GM12878 (cell line): ENCODE data around the gene TMEM223. TPM values are rescaled to one million over a fixed set of nuclear protein-coding genes. Genes with fewer than 3 reads are reported as not detected.

Source experiments
- ATAC-seq: fragments of 200-7000 bp; cut with Tn5 transposase; 3 replicates; pipeline ENCODE4 v1.9.1; 2020; ENCODE audit warnings: mild to moderate bottlenecking, moderate library complexity
- BruUV-seq: library from RNA; stranded (reverse); fragments of 400-500 nt; replicated peaks from 2 replicates; lab custom pipeline; 2021; lab: Mats Ljungman, UMichigan
- CTCF ChIA-PET: fragments of 300-600 bp; sonication (Branson Sonifier 250); formaldehyde crosslinking; extraction: SDS; loops from one replicate; lab custom pipeline; 2021; ENCODE audit warnings: inconsistent platforms; lab: Yijun Ruan, JAX
- POLR2A ChIA-PET: fragments of 350-600 bp; formaldehyde crosslinking; extraction: SDS; loops from one replicate; lab custom pipeline; 2021; ENCODE audit warnings: inconsistent platforms; lab: Charles Lee
- RAD21 ChIA-PET: fragments of 300-600 bp; sonication (Branson Sonifier 250); formaldehyde crosslinking; loops from one replicate; lab custom pipeline; 2023; ENCODE audit warnings: antibody characterized with exemption; ENCODE audit not compliant: unreplicated experiment; lab: Charles Lee
- SMC1A ChIA-PET: fragments of 300-600 bp; sonication (Branson Sonifier 250); formaldehyde crosslinking; loops from one replicate; lab custom pipeline; 2023; ENCODE audit not compliant: unreplicated experiment, uncharacterized antibody; lab: Charles Lee
- DNase-seq: peaks from one replicate; pipeline ENCODE4 v3.0.0-alpha.2; 2011; ENCODE audit warnings: low read depth, low spot score
- FAIRE-seq: peaks from 3 replicates; lab custom pipeline; 2011; peaks lifted over from hg19 to GRCh38; lab: Jason Lieb, UNC
- H2AFZ ChIP-seq: 2 replicates; pipeline ENCODE4 v1.6.0; 2011; ENCODE audit warnings: low read depth, low read length, control low read depth; ENCODE audit not compliant: control insufficient read depth
- H3K27ac ChIP-seq: 2 replicates; pipeline ENCODE4 v1.5.1; 2011; ENCODE audit warnings: control low read depth; ENCODE audit not compliant: control insufficient read depth, insufficient read depth
- H3K27me3 ChIP-seq, 2 experiments: replicated peaks in 1 of 2; 2 replicates each; pipeline versions ENCODE4 v1.6.0 to v1.6.1; 2011; ENCODE audit warnings: low read length in 1 of 2; ENCODE audit not compliant: control insufficient read depth in 2 of 2, insufficient read depth in 2 of 2
- H3K36me3 ChIP-seq, 2 experiments: 2 replicates each; pipeline ENCODE4 v1.5.1; 2011; ENCODE audit warnings: low read length in 1 of 2; ENCODE audit not compliant: control insufficient read depth in 2 of 2, insufficient read depth in 2 of 2
- H3K4me1 ChIP-seq: 2 replicates; pipeline ENCODE4 v1.6.1; 2011; ENCODE audit warnings: mild to moderate bottlenecking, low read length, moderate library complexity, mixed read lengths; ENCODE audit not compliant: control insufficient read depth, insufficient read depth
- H3K4me2 ChIP-seq: 2 replicates; pipeline ENCODE4 v1.6.0; 2011; ENCODE audit warnings: control low read depth; ENCODE audit not compliant: control insufficient read depth, insufficient read depth
- H3K4me3 ChIP-seq: fragments of 200-600 bp; sonication (generic); 2 replicates; pipeline ENCODE4 v1.5.1; 2016
- H3K79me2 ChIP-seq: 2 replicates; pipeline ENCODE4 v1.6.0; 2011; ENCODE audit warnings: low read length; ENCODE audit not compliant: control insufficient read depth, insufficient read depth
- H3K9ac ChIP-seq: 2 replicates; pipeline ENCODE4 v1.8.0; 2011; ENCODE audit warnings: low read length, control low read depth, mixed read lengths; ENCODE audit not compliant: control insufficient read depth, insufficient read depth
- H3K9me3 ChIP-seq: replicated peaks from 3 replicates; pipeline ENCODE4 v1.5.1; 2011; ENCODE audit warnings: mild to moderate bottlenecking, low read length; ENCODE audit not compliant: control insufficient read depth, insufficient read depth
- H4K20me1 ChIP-seq: 2 replicates; pipeline ENCODE4 v1.6.0; 2011; ENCODE audit not compliant: control insufficient read depth, insufficient read depth
- HCFC1 ChIP-seq: fragments of 150-350 bp; IDR thresholded peaks from 2 replicates; pipeline ENCODE4 v1.6.1; 2014; ENCODE audit warnings: low read length
- HSF1 ChIP-seq: fragments of 150-350 bp; IDR thresholded peaks from 2 replicates; pipeline ENCODE4 v1.6.1; 2014; ENCODE audit warnings: mild to moderate bottlenecking, low read depth, low read length
- NKRF ChIP-seq: fragments of 450-650 bp; conservative IDR thresholded peaks from 2 replicates; pipeline ENCODE4 v1.6.1; 2017; ENCODE audit warnings: mild to moderate bottlenecking, moderate library complexity
- NRF1 ChIP-seq: conservative IDR thresholded peaks from 2 replicates; pipeline ENCODE4 v1.6.1; 2011; ENCODE audit warnings: mild to moderate bottlenecking, low read depth, low read length, improper control_type of control experiment
- WGBS: methylation state at CpG from one replicate; pipeline ENCODE4 v1.1.6; 2016; ENCODE audit warnings: low lambda C conversion rate; ENCODE audit not compliant: insufficient replicate concordance, insufficient coverage; ENCODE audit errors: missing lambda C conversion rate; 5-methylcytosine and 5-hydroxymethylcytosine counted together
- in situ Hi-C: fragments of 300-500 bp; cut with MboI; formaldehyde crosslinking; loops from 9 replicates; pipeline ENCODE4 v1.14.3; 2018; ENCODE audit warnings: mixed read lengths
- intact Hi-C: fragments of 100-400 bp; cut with micrococcal nuclease; formaldehyde crosslinking; loops from one replicate; pipeline ENCODE4 v1.14.2; 2022; ENCODE audit not compliant: unreplicated experiment
- polyA plus RNA-seq, 11 experiments: library from polyadenylated mRNA; depleted of rRNA in 4 of 11; unstranded in 6 of 11; stranded (reverse) in 5 of 11; fragments of >200 nt; fragmentation: Nextera tagmentation in 4 of 11; fragmentation: Illumina TruSeq in 1 of 11; extraction: Ambion mirVana in 4 of 11; extraction: Trizol in 1 of 11; gene quantifications; 1 replicate in 1 of 11; 2 replicates in 10 of 11; pipeline versions ENCODE4 v1.2.1 to v1.2.3, GENCODE V29; 2011 to 2016; ENCODE audit warnings: inconsistent platforms in 2 of 11, missing spikeins in 2 of 11, low read depth in 1 of 11
- total RNA-seq, 4 experiments: library from RNA; depleted of rRNA in 3 of 4; stranded (reverse); fragments of >200 nt in 3 of 4; fragmentation: Illumina TruSeq in 1 of 4; extraction: Trizol in 1 of 4; gene quantifications; 2 replicates each; pipeline versions ENCODE4 v1.2.1 to v1.2.3, GENCODE V29; 2013 to 2021
- TF ChIP-seq, protein P1 (sequence below): fragments of 450-650 bp; formaldehyde crosslinking; IDR thresholded peaks from 2 replicates; pipeline ENCODE4 v1.5.0; 2022; ENCODE audit warnings: mild to moderate bottlenecking, missing genetic modification characterization

Gene TMEM223
- total and polyA plus RNA-seq, 10 of the 15 experiments (the other 5 are each of a cell fraction or from before 2014, with no cell fraction given) = 5.3 to 33.2 (median 14.0) TPM

DNA sequence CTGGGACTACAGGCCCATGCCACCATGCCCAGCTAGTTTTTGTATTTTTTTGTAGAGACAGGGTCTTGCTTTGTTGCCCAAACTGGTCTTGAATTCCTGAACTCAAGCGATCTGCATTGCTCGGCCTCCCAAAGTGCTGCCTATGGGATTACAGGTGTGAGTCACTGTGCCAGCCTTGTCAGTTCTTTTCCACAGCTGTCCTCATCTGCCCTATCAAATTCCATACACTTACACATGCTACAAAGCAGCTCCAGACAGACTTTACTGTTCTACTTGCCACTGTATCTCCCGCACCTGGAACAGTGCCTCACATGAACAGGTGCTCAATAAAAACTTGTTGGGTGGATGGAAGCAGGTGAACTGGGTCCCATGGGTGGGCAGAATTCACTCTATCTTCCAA, 31.9 kb upstream of the TMEM223 start:
- RAD21 ChIA-PET = no interaction called here
- DNase-seq = no peak
- intact Hi-C loops = no loop called here
- Histone ChIP-seq H3K27me3 (no peaks in the 10 kb centered on the region), H4K20me1 (no peaks in the 10 kb centered on the region), H3K4me2 (no peak overlapping the region), H3K4me1 (no peaks in the 10 kb centered on the region)
- no TSS peak for BruUV-seq
- ATAC-seq = no peak
- TF ChIP-seq NKRF = no peak
- no peak for TF ChIP-seq NRF1
- TF ChIP-seq, protein P1, sequence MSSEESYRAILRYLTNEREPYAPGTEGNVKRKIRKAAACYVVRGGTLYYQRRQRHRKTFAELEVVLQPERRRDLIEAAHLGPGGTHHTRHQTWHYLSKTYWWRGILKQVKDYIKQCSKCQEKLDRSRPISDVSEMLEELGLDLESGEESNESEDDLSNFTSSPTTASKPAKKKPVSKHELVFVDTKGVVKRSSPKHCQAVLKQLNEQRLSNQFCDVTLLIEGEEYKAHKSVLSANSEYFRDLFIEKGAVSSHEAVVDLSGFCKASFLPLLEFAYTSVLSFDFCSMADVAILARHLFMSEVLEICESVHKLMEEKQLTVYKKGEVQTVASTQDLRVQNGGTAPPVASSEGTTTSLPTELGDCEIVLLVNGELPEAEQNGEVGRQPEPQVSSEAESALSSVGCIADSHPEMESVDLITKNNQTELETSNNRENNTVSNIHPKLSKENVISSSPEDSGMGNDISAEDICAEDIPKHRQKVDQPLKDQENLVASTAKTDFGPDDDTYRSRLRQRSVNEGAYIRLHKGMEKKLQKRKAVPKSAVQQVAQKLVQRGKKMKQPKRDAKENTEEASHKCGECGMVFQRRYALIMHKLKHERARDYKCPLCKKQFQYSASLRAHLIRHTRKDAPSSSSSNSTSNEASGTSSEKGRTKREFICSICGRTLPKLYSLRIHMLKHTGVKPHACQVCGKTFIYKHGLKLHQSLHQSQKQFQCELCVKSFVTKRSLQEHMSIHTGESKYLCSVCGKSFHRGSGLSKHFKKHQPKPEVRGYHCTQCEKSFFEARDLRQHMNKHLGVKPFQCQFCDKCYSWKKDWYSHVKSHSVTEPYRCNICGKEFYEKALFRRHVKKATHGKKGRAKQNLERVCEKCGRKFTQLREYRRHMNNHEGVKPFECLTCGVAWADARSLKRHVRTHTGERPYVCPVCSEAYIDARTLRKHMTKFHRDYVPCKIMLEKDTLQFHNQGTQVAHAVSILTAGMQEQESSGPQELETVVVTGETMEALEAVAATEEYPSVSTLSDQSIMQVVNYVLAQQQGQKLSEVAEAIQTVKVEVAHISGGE (CRISPR knock-in tag) = no peak
- TF ChIP-seq HSF1 = no peak
- no peak for TF ChIP-seq HCFC1
- TF ChIP-seq, all 136 proteins: peak for 0
- H3K4me3 ChIP-seq = no peak overlapping the region
- peaks cover 3% of the 10 kb centered on the region for H3K79me2 ChIP-seq
- 100% methylated on average over 3 of the region's 3 CpGs for WGBS
- ChIA-PET POLR2A (interaction anchor here (1.0 to 1.3 kb wide), 2 partner anchors 9 to 14 kb away, joined by 3 read pairs; partner anchors contain the start of gene TEX54), CTCF (no interaction called here), SMC1A (no interaction called here)
- no peak overlapping the region for H3K9ac ChIP-seq
- H3K27ac ChIP-seq = no peak overlapping the region
- no peaks in the 10 kb centered on the region for H3K9me3 ChIP-seq
- FAIRE-seq = no peak
- in situ Hi-C loops = no loop called here
- H3K36me3 ChIP-seq = peaks cover 23% of the 10 kb centered on the region in 2 experiments
- H2AFZ ChIP-seq = no peak overlapping the region
